AG04450 (cell line): ENCODE results near the gene TMEM234. TPM values are rescaled to one million over a fixed set of nuclear protein-coding genes. Genes with fewer than 3 reads are reported as not detected.
A peak's percentile ranks its signal among the peaks of the same experiment; 100 is the strongest.

Experiments used
- CTCF ChIA-PET: fragments of 300-600, 350-600 bp; formaldehyde crosslinking; extraction: SDS; loops from one replicate; lab custom pipeline; 2022; ENCODE audit warnings: antibody characterized with exemption, inconsistent platforms; lab: Charles Lee
- POLR2A ChIA-PET: fragments of 350-600 bp; formaldehyde crosslinking; extraction: SDS; loops from one replicate; lab custom pipeline; 2021; ENCODE audit warnings: antibody characterized with exemption, inconsistent platforms; lab: Yijun Ruan, JAX
- DNase-seq: peaks from one replicate; pipeline ENCODE4 v3.0.0-alpha.2; 2011; ENCODE audit warnings: low read depth, low spot score
- H3K27ac ChIP-seq: one replicate; pipeline ENCODE4 v1.5.1; 2012; ENCODE audit warnings: low read depth, low read length, control low read depth
- H3K27me3 ChIP-seq: one replicate; pipeline ENCODE4 v1.6.0; 2012; ENCODE audit warnings: low read length; ENCODE audit not compliant: control insufficient read depth, insufficient read depth
- H3K4me3 ChIP-seq: 2 replicates; pipeline ENCODE4 v1.5.1; 2011; ENCODE audit warnings: mild to moderate bottlenecking, low read depth, low read length, control low read depth
- H3K9me3 ChIP-seq: 2 replicates; pipeline ENCODE4 v1.5.1; 2012; ENCODE audit warnings: low read length; ENCODE audit not compliant: control insufficient read depth, insufficient read depth
- polyA plus RNA-seq: library from polyadenylated mRNA; depleted of rRNA; stranded (reverse); fragments of >200 nt; gene quantifications from 2 replicates; pipeline ENCODE4 v1.2.3, GENCODE V29; 2011
- TF ChIP-seq, protein P1 (sequence below): IDR thresholded peaks from 2 replicates; pipeline ENCODE4 v1.5.1; 2011; ENCODE audit warnings: low read depth, low read length, control low read depth, inconsistent platforms

Gene TMEM234
- polyA plus RNA-seq, 1 experiment: 17.3 TPM

DNA sequence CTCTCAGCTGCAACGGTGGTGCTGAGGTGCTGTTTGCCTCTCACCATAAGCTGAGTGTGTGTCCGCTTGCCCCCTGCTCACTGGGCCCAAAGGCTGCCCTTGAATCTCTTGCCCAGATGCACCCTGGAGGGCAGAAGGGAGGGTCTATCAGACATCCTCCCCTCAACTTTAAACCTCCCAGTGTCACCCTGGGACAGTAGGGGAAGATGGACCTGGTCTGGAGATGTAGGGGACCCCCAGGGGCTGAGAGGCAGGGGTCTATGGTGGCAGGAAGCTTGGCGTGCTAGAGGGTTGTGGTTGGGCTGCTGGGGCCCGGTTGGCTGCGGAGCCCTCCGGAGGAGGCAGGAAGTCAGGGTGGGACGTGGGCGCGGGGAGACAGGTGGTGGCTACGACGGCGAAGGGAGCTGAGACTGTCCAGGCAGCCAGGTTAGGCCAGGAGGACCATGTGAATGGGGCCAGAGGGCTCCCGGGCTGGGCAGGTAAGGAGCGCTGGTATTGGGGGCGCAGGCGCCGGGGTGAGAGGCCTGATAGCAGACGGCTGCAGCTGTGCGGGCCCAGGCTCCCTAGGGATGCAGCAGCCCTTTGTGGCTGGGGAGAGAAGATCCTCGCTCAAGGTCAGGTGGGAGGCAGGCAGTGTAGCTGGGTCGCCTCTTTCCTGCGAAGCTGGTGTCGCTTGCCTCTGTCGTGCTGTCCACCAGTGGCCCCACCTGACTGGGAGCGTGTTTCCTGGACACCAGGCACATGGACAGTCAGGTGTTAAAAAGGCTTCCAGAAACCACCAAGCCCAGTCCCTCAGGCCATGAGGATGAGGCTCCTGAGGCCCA lies 29.0 kb upstream of the TMEM234 start, which contains the start of gene LCK:
LCK (plus strand) TSS at position 373 of the 824 bp plus-strand sequence. CDS start 23,065 bp downstream, outside the sequence.
- no peaks in the 10 kb centered on the region for H3K27me3 ChIP-seq
- H3K9me3 ChIP-seq: no peaks in the 10 kb centered on the region; the same call in 1 of the 2 replicates
- H3K4me3 ChIP-seq: no peak within 1 kb of the TSS
- TF ChIP-seq, protein P1, sequence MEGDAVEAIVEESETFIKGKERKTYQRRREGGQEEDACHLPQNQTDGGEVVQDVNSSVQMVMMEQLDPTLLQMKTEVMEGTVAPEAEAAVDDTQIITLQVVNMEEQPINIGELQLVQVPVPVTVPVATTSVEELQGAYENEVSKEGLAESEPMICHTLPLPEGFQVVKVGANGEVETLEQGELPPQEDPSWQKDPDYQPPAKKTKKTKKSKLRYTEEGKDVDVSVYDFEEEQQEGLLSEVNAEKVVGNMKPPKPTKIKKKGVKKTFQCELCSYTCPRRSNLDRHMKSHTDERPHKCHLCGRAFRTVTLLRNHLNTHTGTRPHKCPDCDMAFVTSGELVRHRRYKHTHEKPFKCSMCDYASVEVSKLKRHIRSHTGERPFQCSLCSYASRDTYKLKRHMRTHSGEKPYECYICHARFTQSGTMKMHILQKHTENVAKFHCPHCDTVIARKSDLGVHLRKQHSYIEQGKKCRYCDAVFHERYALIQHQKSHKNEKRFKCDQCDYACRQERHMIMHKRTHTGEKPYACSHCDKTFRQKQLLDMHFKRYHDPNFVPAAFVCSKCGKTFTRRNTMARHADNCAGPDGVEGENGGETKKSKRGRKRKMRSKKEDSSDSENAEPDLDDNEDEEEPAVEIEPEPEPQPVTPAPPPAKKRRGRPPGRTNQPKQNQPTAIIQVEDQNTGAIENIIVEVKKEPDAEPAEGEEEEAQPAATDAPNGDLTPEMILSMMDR: no peak
- POLR2A ChIA-PET: no interaction called here
- DNase-seq: no peak
- CTCF ChIA-PET: no interaction called here
- no peak within 1 kb of the TSS for H3K27ac ChIP-seq

DNA sequence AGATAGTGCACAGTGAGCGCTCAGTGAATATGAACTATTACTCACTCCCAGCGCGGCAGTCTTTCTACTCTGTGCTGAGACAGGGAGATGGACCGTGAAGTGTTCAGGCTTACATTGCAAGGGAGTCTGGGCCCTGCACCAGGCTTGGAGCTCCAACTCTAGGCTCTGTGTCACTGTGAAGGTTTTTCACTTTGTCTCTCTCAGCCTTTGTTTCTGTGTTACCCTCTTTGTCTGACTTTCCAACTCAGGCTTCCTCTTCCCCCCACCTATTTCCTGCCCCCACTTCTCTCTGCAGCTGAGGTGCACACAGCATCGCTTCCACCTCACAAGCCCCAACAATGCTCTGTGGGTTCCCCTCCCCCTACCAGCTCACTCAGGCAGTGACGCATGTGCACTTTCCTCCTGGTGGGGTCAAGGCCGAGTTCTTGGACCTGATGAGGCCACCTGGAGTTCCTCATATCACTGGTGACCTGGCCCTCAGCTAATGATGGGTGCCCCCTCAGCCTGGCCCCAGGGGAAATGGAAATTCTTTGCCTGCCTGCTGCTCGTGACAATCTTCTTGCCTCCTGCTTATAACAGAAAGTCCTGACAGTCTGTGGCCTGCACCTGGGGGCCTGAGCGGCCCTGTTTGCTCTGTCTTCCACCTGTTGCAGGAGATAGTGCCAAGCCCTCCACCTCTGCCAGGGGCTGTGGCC lies 27.8 kb upstream of the TMEM234 start:
- no peak overlapping the region for H3K27ac ChIP-seq
- POLR2A ChIA-PET: interaction anchor here (0.7 kb wide), 1 partner anchor 9 kb away, joined by 5 read pairs; no protein-coding TSS in a partner anchor
- H3K27me3 ChIP-seq: no peaks in the 10 kb centered on the region
- H3K4me3 ChIP-seq: no peak overlapping the region
- no peak for DNase-seq
- no peaks in the 10 kb centered on the region; the same call in 1 of the 2 replicates for H3K9me3 ChIP-seq
- CTCF ChIA-PET: interaction anchor here (0.6 kb wide), 1 partner anchor 16 kb away, joined by 6 read pairs; no protein-coding TSS in a partner anchor
- TF ChIP-seq, protein P1: no peak

DNA sequence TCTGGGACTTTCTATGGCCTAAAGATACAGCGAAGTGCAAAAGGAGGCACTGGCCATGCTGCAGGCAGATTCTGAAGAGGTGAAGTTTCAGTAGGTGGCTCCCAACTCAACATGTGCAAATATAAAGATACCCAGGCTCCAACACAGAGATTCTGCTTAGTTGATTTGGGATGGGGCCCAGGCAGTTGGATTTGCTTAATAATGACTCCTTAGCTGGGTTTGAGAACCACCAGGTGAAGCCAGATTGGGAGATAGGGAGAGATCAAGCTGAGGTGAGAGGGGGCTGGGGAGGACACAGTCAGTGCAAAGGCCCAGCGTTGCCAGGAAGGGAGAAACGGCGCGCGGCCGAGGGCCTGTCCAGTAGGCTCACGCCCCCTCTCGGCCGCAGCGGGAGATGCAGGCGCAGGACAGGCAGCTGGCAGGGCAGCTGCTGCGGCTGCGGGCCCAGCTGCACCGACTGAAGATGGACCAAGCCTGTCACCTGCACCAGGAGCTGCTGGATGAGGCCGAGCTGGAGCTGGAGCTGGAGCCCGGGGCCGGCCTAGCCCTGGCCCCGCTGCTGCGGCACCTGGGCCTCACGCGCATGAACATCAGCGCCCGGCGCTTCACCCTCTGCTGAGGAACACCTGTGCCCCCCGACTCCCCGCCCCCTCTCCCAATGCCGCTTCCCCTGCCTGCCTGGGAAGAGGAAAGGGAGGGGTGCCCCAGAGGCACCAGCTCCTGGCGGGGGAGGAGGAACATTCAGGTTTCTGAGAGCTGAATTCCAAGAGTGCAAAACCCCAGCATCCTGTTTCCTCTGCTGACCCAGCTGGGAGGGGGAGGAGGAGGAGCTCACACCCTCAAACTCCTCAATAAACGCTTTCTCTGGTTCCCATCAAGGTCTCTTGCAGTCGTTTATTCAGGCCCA lies 26.1 kb upstream of the TMEM234 start:
- Histone ChIP-seq H3K27ac (no peak overlapping the region), H3K27me3 (no peaks in the 10 kb centered on the region), H3K4me3 (no peak overlapping the region), H3K9me3 (no peaks in the 10 kb centered on the region; the same call in 1 of the 2 replicates)
- TF ChIP-seq, protein P1: peak; percentile 75
- ChIA-PET CTCF (interaction anchor here (0.6 to 3.4 kb wide), 18 partner anchors 8 to 111 kb away, joined by 3 to 15 read pairs (median 4); no protein-coding TSS in a partner anchor), POLR2A (interaction anchor here (0.5 to 0.7 kb wide), 2 partner anchors 95 to 263 kb away, joined by 4 to 5 read pairs; no protein-coding TSS in a partner anchor)
- peak; percentile 27 for DNase-seq

- DNase-seq: no peak
- TF ChIP-seq, protein P1: no peak
- Histone ChIP-seq H3K4me3 (no peak overlapping the region), H3K27me3 (no peaks in the 10 kb centered on the region), H3K27ac (peak overlapping the region; percentile 21), H3K9me3 (no peaks in the 10 kb centered on the region; the same call in 1 of the 2 replicates)
- ChIA-PET POLR2A (no interaction called here), CTCF (interaction anchor here (0.6 to 3.4 kb wide), 8 partner anchors 8 to 111 kb away, joined by 3 to 15 read pairs (median 6); no protein-coding TSS in a partner anchor)
Observed at GRCh38 chr1:32247452-32247851, 25.3 kb upstream of the TMEM234 start.
